Sigmoid colon (tissue), 7 donors: ENCODE results near the gene ARTN. TPM values are rescaled to one million over a fixed set of nuclear protein-coding genes. Genes with fewer than 3 reads are reported as not detected.
A peak's percentile ranks its signal among the peaks of the same experiment; 100 is the strongest.

Experiments used
- DNase-seq: peaks from one replicate; pipeline ENCODE4 v3.0.0-alpha.2; 2019
- H3K27ac ChIP-seq, 4 donors: fragments of 200-600 bp; sonication (generic); one replicate each; pipeline ENCODE4 v1.5.1; 2016 to 2019; ENCODE audit warnings: mild to moderate bottlenecking in 1 of 4
- H3K27me3 ChIP-seq, 3 donors: fragments of 200-600 bp; sonication (generic); one replicate each; pipeline ENCODE4 v1.5.1; 2019; ENCODE audit warnings: mild to moderate bottlenecking in 1 of 3
- H3K36me3 ChIP-seq, 4 donors: fragments of 200-600 bp; sonication (generic); one replicate each; pipeline ENCODE4 v1.5.1; 2016 to 2019
- H3K4me1 ChIP-seq, 4 donors: fragments of 200-600 bp; sonication (generic); one replicate each; pipeline ENCODE4 v1.5.1; 2017 to 2019
- H3K4me3 ChIP-seq, 4 donors: fragments of 200-600 bp; sonication (generic); one replicate each; pipeline ENCODE4 v1.5.1; 2017 to 2019; ENCODE audit warnings: mild to moderate bottlenecking in 2 of 4, moderate library complexity in 1 of 4
- H3K9me3 ChIP-seq, 4 donors: fragments of 200-600 bp in 3 of 4; sonication (generic) in 3 of 4; one replicate each; pipeline versions ENCODE4 v1.5.1 to v1.6.1; 2013 to 2019
- EP300 ChIP-seq, 4 donors: sonication (generic); formaldehyde crosslinking; IDR thresholded peaks; one replicate each; pipeline ENCODE4 v1.6.1; 2017; ENCODE audit warnings: antibody characterized with exemption in 4 of 4
- POLR2A ChIP-seq, 2 donors: fragments of 450-650 bp; IDR thresholded peaks; one replicate each; pipeline ENCODE4 v1.6.1; 2016; ENCODE audit warnings: antibody characterized with exemption in 2 of 2, mild to moderate bottlenecking in 2 of 2, moderate library complexity in 2 of 2
- POLR2AphosphoS5 ChIP-seq, 4 donors: sonication (generic); formaldehyde crosslinking; IDR thresholded peaks; one replicate each; pipeline ENCODE4 v1.6.1; 2017; ENCODE audit warnings: antibody characterized with exemption in 4 of 4
- WGBS, 2 donors: extraction: QIAGEN DNeasy Blood & Tissue Kit; methylation state at CpG; one replicate each; pipeline ENCODE4 v1.1.7; 2013; 5-methylcytosine and 5-hydroxymethylcytosine counted together
- intact Hi-C: fragments of 100-400 bp; cut with DNase I; formaldehyde crosslinking; loops from one replicate; pipeline ENCODE4 v1.15.1; 2023
- polyA plus RNA-seq, 3 donors: library from polyadenylated mRNA; stranded (reverse); fragments of 200-250 nt; gene quantifications; one replicate each; pipeline ENCODE4 v1.2.3, GENCODE V29; 2013
- total RNA-seq, 4 donors: library from RNA; depleted of rRNA; stranded (reverse); fragments of >200 nt; gene quantifications; one replicate each; pipeline ENCODE4 v1.1.0, GENCODE V29; 2016
- TF ChIP-seq, protein P1 (sequence below), 4 experiments: fragments of 450-650 bp in 3 of 4; fragments of 200-600 bp in 1 of 4; IDR thresholded peaks; one replicate each; pipeline ENCODE4 v1.5.1; 2016 to 2019; ENCODE audit warnings: antibody characterized with exemption in 4 of 4, mild to moderate bottlenecking in 3 of 4, moderate library complexity in 2 of 4
- donor health status: healthy with polysubstance abuse.
- donor health status: Bipolar disorder and iron deficiency.
- donor health status: healthy.

The ARTN gene, protein sequence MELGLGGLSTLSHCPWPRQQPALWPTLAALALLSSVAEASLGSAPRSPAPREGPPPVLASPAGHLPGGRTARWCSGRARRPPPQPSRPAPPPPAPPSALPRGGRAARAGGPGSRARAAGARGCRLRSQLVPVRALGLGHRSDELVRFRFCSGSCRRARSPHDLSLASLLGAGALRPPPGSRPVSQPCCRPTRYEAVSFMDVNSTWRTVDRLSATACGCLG
- total RNA-seq = 1 to 10 TPM in 1 of 4 donors, under 1 TPM in 1, not detected in 2; 0.99 to 1.8 TPM
- polyA plus RNA-seq = 1 to 10 TPM; 2.4 to 8.1 (median 4.9) TPM

DNA sequence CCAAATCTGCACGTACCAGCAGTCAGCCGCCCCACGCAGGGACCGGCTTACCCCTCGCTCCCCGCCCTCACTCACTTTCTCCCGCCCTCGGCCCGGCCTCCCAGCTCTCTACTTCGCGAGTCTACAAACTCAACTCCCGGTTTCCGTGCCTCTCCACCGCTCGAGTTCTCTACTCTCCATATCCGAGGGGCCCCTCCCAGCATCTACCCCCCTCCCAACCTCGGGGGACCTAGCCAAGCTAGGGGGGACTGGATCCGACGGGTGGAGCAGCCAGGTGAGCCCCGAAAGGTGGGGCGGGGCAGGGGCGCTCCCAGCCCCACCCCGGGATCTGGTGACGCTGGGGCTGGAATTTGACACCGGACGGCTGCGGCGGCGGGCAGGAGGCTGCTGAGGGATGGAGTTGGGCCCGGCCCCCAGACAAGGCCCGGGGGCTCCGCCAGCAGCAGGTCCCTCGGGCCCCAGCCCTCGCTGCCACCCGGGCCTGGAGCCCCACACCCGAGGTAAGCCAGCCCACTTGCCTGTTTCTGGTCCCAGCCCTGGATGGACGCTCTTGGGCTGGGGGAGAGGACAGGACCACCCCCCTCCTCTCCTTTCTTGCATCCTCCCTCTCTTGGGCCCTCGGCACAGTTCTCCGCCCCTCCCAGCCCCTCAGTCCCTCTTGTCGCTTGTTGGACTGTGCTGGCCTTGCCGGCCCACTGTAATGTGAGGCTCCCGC is at the start of gene ARTN:
TSS of gene ARTN (plus strand) at position 416 of the 715 bp plus-strand sequence. CDS start 1,856 bp downstream, outside the sequence.
- no peak for DNase-seq
- H3K4me3 ChIP-seq = peak within 1 kb of the TSS; percentile 18 to 45 (median 38)
- peak within 1 kb of the TSS in 2 of 4 donors; percentile 6 to 17 for H3K27ac ChIP-seq
- TF ChIP-seq POLR2A (IDR thresholded peaks at IDR 0.05) (no peak), POLR2AphosphoS5 (IDR thresholded peaks at IDR 0.05) (no peak), EP300 (IDR thresholded peaks at IDR 0.05) (no peak)
- TF ChIP-seq, protein P1, sequence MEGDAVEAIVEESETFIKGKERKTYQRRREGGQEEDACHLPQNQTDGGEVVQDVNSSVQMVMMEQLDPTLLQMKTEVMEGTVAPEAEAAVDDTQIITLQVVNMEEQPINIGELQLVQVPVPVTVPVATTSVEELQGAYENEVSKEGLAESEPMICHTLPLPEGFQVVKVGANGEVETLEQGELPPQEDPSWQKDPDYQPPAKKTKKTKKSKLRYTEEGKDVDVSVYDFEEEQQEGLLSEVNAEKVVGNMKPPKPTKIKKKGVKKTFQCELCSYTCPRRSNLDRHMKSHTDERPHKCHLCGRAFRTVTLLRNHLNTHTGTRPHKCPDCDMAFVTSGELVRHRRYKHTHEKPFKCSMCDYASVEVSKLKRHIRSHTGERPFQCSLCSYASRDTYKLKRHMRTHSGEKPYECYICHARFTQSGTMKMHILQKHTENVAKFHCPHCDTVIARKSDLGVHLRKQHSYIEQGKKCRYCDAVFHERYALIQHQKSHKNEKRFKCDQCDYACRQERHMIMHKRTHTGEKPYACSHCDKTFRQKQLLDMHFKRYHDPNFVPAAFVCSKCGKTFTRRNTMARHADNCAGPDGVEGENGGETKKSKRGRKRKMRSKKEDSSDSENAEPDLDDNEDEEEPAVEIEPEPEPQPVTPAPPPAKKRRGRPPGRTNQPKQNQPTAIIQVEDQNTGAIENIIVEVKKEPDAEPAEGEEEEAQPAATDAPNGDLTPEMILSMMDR (IDR thresholded peaks at IDR 0.05) = no peak
- intact Hi-C loops = loop anchor here (1.0 kb wide), 1 partner anchor 169 kb away; no protein-coding TSS in a partner anchor
- H3K36me3 ChIP-seq = peaks cover 0 to 7% (median 2%) of the 10 kb centered on the region in 4 donors
- 3 to 5% methylated on average over 42 of the region's 42 CpGs for WGBS, 2 donors
- H3K4me1 ChIP-seq = peaks cover 0 to 41% (median 36%) of the 10 kb centered on the region in 4 donors
- H3K9me3 ChIP-seq = no peaks in the 10 kb centered on the region
- peaks cover 0 to 17% (median 0%) of the 10 kb centered on the region in 3 donors for H3K27me3 ChIP-seq

- no peak for DNase-seq
- WGBS, 2 donors = 24 to 74% methylated on average over 12 of the region's 12 CpGs
- intact Hi-C loops = no loop called here
Measured at GRCh38 chr1:43885279-43885801, 48.3 kb upstream of the ARTN start.

DNA sequence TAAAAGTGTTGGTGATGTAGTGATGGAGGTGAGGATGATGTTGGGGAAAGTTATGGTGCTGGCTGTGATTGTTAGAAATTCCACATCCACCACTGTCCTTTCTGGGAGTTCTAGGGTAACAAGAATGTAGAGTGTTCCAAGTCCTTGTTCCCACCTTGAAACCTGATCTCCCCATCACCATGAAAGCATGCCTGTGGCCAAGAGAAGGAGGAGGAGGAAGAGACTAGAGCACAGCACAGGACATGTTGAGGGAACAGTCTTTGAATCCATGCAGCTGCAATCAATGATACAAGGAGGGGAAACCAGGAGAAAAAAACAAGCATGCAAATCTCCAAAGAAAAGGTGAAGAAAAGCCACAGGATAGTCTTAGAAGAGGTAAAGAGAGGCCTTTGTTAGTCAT is 45.9 kb upstream of the ARTN start:
- Histone ChIP-seq H3K4me1 (no peaks in the 10 kb centered on the region), H3K9me3 (no peaks in the 10 kb centered on the region), H3K27ac (no peak overlapping the region), H3K4me3 (no peak overlapping the region), H3K27me3 (no peaks in the 10 kb centered on the region), H3K36me3 (no peaks in the 10 kb centered on the region)
- no peak for DNase-seq
- intact Hi-C loops = no loop called here
- TF ChIP-seq POLR2AphosphoS5 (IDR thresholded peaks at IDR 0.05) = no peak
- TF ChIP-seq EP300 (IDR thresholded peaks at IDR 0.05) = no peak
- no peak for TF ChIP-seq POLR2A (IDR thresholded peaks at IDR 0.05)
- TF ChIP-seq, protein P1 (IDR thresholded peaks at IDR 0.05) = no peak

More at GRCh38 chr1:43885279-43885801, 48.3 kb upstream of the ARTN start:
- H3K36me3 ChIP-seq = no peaks in the 10 kb centered on the region
- TF ChIP-seq POLR2A (IDR thresholded peaks at IDR 0.05) (no peak), EP300 (IDR thresholded peaks at IDR 0.05) (no peak), POLR2AphosphoS5 (IDR thresholded peaks at IDR 0.05) (no peak)
- TF ChIP-seq, protein P1 (IDR thresholded peaks at IDR 0.05) = no peak
- no peak overlapping the region for H3K4me3 ChIP-seq
- H3K27ac ChIP-seq = no peak overlapping the region
- no peaks in the 10 kb centered on the region for H3K4me1 ChIP-seq
- H3K9me3 ChIP-seq = no peaks in the 10 kb centered on the region
- H3K27me3 ChIP-seq = no peaks in the 10 kb centered on the region

DNA sequence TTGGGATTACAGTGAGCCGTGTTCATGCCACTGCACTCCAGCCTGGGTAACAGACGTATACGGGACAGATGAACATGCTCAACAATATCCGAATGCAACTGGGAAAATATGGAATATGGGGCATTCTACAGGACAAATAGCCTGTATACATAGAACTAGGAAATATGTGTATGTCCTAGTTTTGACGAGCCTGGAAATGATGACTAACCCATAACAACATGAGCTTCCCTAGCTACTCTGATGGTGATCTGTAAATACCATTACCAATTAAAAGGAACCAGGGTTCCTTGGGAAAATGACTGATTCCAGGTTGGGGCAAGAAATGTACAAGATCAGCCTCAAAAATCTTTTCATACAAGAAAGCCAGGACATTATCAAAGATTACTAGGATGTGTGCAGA is 42.8 kb upstream of the ARTN start:
- TF ChIP-seq POLR2AphosphoS5 (IDR thresholded peaks at IDR 0.05) = no peak
- TF ChIP-seq, protein P1 (IDR thresholded peaks at IDR 0.05) = no peak
- no peak for TF ChIP-seq EP300 (IDR thresholded peaks at IDR 0.05)
- TF ChIP-seq POLR2A (IDR thresholded peaks at IDR 0.05) = no peak
- intact Hi-C loops = no loop called here
- 94 to 95% methylated on average over 5 of the region's 5 CpGs for WGBS, 2 donors
- DNase-seq = no peak
- Histone ChIP-seq H3K4me1 (no peaks in the 10 kb centered on the region), H3K36me3 (peaks cover 0 to 13% (median 6%) of the 10 kb centered on the region in 4 donors), H3K4me3 (no peak overlapping the region), H3K27me3 (no peaks in the 10 kb centered on the region), H3K27ac (no peak overlapping the region), H3K9me3 (no peaks in the 10 kb centered on the region)
